ENCODE results near the gene KLHL29.

Gene KLHL29

GRCh38 chr2:23497536-23497935 lies 112.6 kb downstream of the KLHL29 start:
- no peak for FAIRE-seq

GRCh38 chr2:23498943-23499342 lies 114.0 kb downstream of the KLHL29 start:
- FAIRE-seq, result no peak

- FAIRE-seq, result no peak
Observed at GRCh38 chr2:23499439-23499838, 114.5 kb downstream of the KLHL29 start.

- FAIRE-seq, result no peak
Observed at GRCh38 chr2:23500836-23501235, 115.9 kb downstream of the KLHL29 start.

GRCh38 chr2:23502096-23502495 lies 117.1 kb downstream of the KLHL29 start:
- FAIRE-seq, result no peak

GRCh38 chr2:23503097-23503496 lies 118.1 kb downstream of the KLHL29 start:
- FAIRE-seq, result no peak

GRCh38 chr2:23503682-23504081 lies 118.7 kb downstream of the KLHL29 start:
- FAIRE-seq, result no peak

GRCh38 chr2:23504591-23504990 lies 119.6 kb downstream of the KLHL29 start:
- FAIRE-seq, result no peak

- no peak for FAIRE-seq
Observed at GRCh38 chr2:23505218-23505983, 120.4 kb downstream of the KLHL29 start.

GRCh38 chr2:23505984-23506380 lies 121.0 kb downstream of the KLHL29 start:
- FAIRE-seq, result no peak

GRCh38 chr2:23506531-23507266 lies 121.7 kb downstream of the KLHL29 start:
- FAIRE-seq, result no peak

- FAIRE-seq, result no peak
Observed at GRCh38 chr2:23507267-23508065, 122.5 kb downstream of the KLHL29 start.

- FAIRE-seq, result no peak
Observed at GRCh38 chr2:23508066-23508390, 123.0 kb downstream of the KLHL29 start.

- no peak for FAIRE-seq
Observed at GRCh38 chr2:23509103-23509502, 124.1 kb downstream of the KLHL29 start.

GRCh38 chr2:23509596-23510292 lies 124.8 kb downstream of the KLHL29 start:
- no peak for FAIRE-seq

- FAIRE-seq, result no peak
Observed at GRCh38 chr2:23510471-23510870, 125.5 kb downstream of the KLHL29 start.

GRCh38 chr2:23512778-23513177 lies 127.8 kb downstream of the KLHL29 start:
- no peak for FAIRE-seq

- FAIRE-seq, result no peak
Observed at GRCh38 chr2:23513245-23513871, 128.4 kb downstream of the KLHL29 start.

- FAIRE-seq, result no peak
Observed at GRCh38 chr2:23513872-23514793, 129.2 kb downstream of the KLHL29 start.

GRCh38 chr2:23516520-23517256 lies 131.7 kb downstream of the KLHL29 start:
- no peak for FAIRE-seq
